Skeletal muscle tissue (tissue), 4 donors: ENCODE results near the gene CDH15. TPM values are rescaled to one million over a fixed set of nuclear protein-coding genes. Genes with fewer than 3 reads are reported as not detected.
A peak's percentile ranks its signal among the peaks of the same experiment; 100 is the strongest.

Experiments used
- H3K27ac ChIP-seq: one replicate; pipeline ENCODE4 v1.7.0; 2013; ENCODE audit warnings: mild to moderate bottlenecking, low read depth, low read length, inconsistent platforms
- H3K27me3 ChIP-seq, 3 donors: one replicate each; pipeline ENCODE4 v1.7.0; 2013; ENCODE audit warnings: low read length in 3 of 3; ENCODE audit not compliant: control insufficient read depth in 3 of 3, insufficient read depth in 3 of 3
- H3K36me3 ChIP-seq, 3 donors: one replicate each; pipeline ENCODE4 v1.7.0; 2013; ENCODE audit warnings: low read length in 3 of 3; ENCODE audit not compliant: control insufficient read depth in 3 of 3, insufficient read depth in 3 of 3
- H3K4me1 ChIP-seq, 3 donors: one replicate each; pipeline ENCODE4 v1.7.0; 2013; ENCODE audit warnings: low read length in 3 of 3, mild to moderate bottlenecking in 3 of 3; ENCODE audit not compliant: control insufficient read depth in 3 of 3, insufficient read depth in 3 of 3
- H3K4me3 ChIP-seq, 3 donors: one replicate each; pipeline ENCODE4 v1.7.0; 2013; ENCODE audit warnings: low read length in 3 of 3
- H3K9ac ChIP-seq, 3 donors: one replicate each; pipeline ENCODE4 v1.7.0; 2013; ENCODE audit warnings: low read length in 3 of 3, mild to moderate bottlenecking in 3 of 3, moderate library complexity in 2 of 3, low read depth in 1 of 3
- H3K9me3 ChIP-seq, 3 donors: one replicate each; pipeline ENCODE4 v1.7.0; 2013; ENCODE audit warnings: low read length in 3 of 3; ENCODE audit not compliant: control insufficient read depth in 3 of 3
- total RNA-seq: library from RNA; depleted of rRNA; stranded (reverse); fragments of >200 nt; gene quantifications from one replicate; pipeline ENCODE4 v1.2.3, GENCODE V29; 2014
- donor health status: Osteomylitis.

The CDH15 gene
- total RNA-seq, 1 donor from 2014 or later = 124 TPM

DNA sequence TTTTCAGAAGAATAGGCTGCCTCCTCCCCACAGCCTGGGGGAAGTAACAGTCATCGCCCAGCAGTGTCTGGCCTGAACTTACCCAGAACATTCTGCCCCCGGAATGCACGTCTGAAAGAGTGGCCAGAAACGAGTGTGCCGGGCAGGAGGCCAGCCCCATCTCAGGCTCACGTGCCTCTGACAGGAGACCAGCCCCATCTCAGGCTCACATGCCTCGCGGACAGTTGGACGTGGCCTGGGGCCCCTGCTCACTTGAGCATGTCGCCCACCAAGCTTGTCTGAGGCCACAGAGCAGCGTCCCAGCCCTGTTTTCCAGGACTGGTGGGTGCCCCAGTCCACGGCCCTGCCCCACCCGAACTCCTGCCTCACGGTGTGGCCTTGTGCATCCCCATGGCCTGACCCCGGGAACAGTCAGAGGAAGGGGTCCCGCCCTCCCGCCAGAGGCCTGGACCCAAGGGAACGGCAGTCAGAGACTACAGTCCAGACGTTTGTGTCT lies 16.3 kb upstream of the CDH15 start:
- Histone ChIP-seq H3K4me3 (no peak overlapping the region), H3K27ac (no peak overlapping the region), H3K4me1 (peaks cover 21 to 31% (median 24%) of the 10 kb centered on the region in 3 donors), H3K36me3 (peaks cover 6 to 17% (median 6%) of the 10 kb centered on the region in 3 donors), H3K27me3 (peaks cover 5 to 17% (median 13%) of the 10 kb centered on the region in 3 donors), H3K9me3 (no peaks in the 10 kb centered on the region), H3K9ac (no peak overlapping the region)

DNA sequence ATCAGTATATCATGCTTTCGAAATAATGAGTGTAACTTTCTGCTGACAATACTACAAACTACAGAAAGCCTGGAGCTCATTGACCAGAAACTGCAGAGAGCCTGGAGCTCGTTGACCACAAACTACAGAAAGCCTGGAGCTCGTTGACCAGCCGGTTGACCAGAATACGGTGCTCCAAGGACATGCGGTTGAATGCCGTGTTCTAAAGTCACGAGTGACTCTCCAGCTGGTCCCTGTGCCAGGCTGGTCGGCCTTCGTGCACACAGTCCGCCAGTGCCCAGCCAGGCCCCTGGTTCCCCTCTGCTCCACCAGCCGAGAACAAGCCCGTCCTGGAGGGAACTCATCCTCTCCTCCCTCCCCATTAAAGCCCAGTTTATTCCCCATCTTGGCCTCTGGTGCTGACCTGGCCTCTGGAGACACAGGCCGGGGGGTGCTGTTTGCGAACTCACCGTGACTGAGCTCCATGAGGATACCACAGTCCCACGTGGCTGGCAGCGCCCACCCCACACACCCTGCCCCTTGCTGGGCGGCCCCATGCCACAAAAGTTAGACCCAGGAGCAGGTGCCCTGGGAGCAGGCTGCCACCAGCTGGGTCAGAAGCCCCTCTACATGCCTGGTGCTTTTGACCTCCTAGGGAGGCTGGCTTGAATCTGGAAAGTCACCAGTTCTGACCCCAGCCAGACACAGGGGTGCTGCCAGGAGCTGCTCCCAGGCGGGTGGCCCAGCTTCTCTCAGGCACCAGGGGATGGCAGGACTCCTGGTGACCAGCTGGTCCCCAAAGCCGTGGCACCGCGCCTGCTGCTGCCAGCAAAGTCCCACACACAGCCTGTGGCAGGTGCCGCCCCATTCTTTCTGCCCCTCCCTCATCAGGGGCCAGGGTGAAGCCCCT lies 15.5 kb upstream of the CDH15 start:
- H3K27ac ChIP-seq = no peak overlapping the region
- H3K4me3 ChIP-seq = no peak overlapping the region
- H3K27me3 ChIP-seq = peaks cover 14 to 21% (median 18%) of the 10 kb centered on the region in 3 donors
- no peaks in the 10 kb centered on the region for H3K9me3 ChIP-seq
- H3K4me1 ChIP-seq = peaks cover 21 to 31% (median 24%) of the 10 kb centered on the region in 3 donors
- peak overlapping the region in 1 of 3 donors; percentile 45 for H3K9ac ChIP-seq
- H3K36me3 ChIP-seq = peaks cover 2 to 8% (median 5%) of the 10 kb centered on the region in 3 donors

DNA sequence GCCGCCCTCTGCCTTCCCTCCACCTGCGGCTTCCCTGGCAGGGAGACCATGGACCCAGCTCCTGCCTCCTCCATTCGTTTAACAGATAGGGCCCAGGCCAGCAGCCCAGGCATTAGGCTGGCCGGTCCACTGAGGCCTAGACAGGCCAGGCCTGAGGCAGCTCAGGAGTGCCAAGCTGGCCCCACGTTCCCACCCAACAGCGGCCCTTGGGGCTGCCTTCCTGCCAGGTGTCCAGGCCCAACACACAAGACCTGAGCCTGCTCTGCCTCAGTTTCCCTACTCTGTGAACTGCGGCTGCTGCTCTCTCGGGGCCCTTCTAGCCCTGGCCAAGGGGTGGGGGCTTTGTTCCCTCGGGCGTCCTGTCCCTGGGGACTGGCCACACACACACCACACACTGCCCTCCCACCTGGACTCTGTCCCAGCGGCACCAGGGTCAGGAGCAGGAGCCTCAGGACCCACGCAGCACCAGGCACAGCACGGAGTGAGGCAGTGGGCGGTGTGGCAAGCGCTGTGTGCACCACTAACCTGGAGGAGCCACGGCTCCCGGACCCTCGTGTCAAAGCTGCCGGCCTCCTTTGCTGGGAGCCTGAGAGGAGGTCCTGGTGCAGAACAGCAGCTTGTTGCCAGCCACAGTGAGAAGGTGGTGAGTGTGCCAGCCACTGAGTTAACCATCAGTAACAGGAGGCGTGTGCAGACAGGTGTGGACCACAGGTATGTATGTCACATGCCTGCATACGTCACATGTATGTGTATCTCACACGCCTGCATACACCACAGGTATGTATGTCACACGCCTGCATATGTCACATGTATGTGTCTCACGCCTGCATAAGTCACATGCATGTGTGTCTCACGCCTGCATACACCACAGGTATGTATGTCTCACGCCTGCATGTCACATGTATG lies 14.6 kb upstream of the CDH15 start:
- Histone ChIP-seq H3K9me3 (no peaks in the 10 kb centered on the region), H3K27ac (no peak overlapping the region)

DNA sequence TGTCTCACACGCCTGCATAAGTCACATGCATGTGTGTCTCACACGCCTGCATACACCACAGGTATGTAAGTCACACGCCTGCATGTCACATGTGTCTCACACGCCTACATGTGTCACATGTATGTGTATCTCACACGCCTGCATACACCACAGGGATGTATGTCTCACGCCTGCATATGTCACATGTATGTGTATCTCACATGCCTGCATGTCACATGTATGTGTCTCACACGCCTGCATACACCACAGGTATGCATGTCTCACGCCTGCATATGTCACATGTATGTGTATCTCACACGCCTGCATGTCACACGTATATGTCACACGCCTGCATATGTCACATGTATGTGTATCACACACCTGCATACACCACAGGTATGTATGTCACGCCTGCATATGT lies 13.8 kb upstream of the CDH15 start:
- Histone ChIP-seq H3K9me3 (no peaks in the 10 kb centered on the region), H3K27me3 (peaks cover 30 to 35% (median 35%) of the 10 kb centered on the region in 3 donors), H3K36me3 (no peaks in the 10 kb centered on the region), H3K9ac (no peak overlapping the region), H3K4me1 (peaks cover 21 to 31% (median 24%) of the 10 kb centered on the region in 3 donors), H3K27ac (no peak overlapping the region), H3K4me3 (no peak overlapping the region)

More for the DNA sequence above, 14.6 kb upstream of the CDH15 start:
- peak overlapping the region in 1 of 3 donors; percentile 45 for H3K9ac ChIP-seq
- H3K36me3 ChIP-seq = peaks cover under 1 to 2% (median 2%) of the 10 kb centered on the region in 3 donors
- H3K4me3 ChIP-seq = no peak overlapping the region
- peaks cover 22 to 30% (median 27%) of the 10 kb centered on the region in 3 donors for H3K27me3 ChIP-seq
- H3K4me1 ChIP-seq = peaks cover 21 to 31% (median 24%) of the 10 kb centered on the region in 3 donors

DNA sequence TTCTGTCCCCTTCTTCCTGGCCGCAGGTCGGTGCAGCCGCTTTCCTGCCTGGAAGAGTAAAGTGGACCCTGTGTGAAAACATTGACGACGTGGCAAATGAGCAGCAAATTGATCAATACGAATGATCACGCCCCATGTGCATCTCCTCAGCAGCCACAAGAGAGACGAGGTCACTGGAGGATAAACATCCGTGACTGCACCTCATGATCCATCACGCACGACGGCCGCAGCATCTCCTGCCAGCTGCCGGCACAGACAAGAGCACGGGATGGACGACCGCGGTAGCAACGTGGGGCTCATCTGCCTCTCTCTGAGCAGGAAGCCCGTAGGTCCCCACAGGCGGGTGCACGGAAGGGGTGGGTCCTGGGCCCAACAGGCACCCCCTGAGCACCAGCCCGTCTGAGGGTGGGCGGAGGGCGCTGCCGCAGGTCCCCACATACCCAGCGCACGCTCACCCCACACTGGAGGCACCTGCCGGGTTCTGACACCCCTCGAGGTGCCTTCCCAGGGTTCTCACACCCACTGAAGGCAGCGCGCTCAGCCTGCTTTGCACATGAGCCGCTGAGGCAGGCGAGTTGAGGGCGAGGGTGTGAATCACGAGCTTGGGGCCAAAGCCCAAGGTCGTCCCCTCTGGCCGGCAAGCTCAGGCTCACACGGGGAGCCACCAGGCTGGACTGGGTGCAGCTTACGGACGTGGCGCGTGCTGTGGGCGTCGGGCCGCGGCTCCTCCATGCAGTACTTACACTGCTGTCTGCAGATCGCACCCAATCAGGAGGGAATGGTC lies 12.3 kb upstream of the CDH15 start:
- Histone ChIP-seq H3K27me3 (peaks cover 35 to 42% (median 37%) of the 10 kb centered on the region in 3 donors), H3K9ac (no peak overlapping the region), H3K27ac (no peak overlapping the region), H3K9me3 (no peaks in the 10 kb centered on the region), H3K4me3 (no peak overlapping the region), H3K4me1 (peaks cover 21 to 31% (median 24%) of the 10 kb centered on the region in 3 donors), H3K36me3 (no peaks in the 10 kb centered on the region)

DNA sequence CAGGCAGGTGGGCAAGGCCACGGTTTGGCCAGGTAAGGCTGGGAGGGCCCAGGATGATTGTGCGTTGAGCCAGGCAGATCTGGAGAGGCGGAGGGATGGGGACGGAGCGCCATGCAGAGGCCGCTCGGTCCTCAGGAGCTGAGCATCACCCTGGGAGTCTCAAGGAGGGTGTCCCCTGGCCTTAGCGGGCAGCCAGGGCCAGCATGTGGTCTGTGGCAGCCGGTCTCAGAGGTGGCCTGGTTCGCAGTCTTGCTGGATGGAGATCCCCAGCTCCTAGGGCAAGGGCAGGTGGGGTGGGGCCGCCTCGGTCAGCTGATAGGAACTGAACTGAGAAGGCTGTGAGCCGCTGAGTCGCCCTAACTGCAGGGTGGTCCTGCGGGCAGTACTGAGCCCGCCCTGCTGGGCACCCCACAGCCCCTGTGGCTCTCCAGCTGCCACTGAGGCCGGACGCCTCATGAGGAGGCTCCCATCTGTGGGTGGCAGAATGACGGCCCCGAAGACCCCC lies 11.6 kb upstream of the CDH15 start:
- Histone ChIP-seq H3K36me3 (no peaks in the 10 kb centered on the region), H3K27ac (no peak overlapping the region), H3K9ac (no peak overlapping the region), H3K4me3 (no peak overlapping the region), H3K9me3 (no peaks in the 10 kb centered on the region), H3K4me1 (peaks cover 20 to 25% (median 21%) of the 10 kb centered on the region in 3 donors), H3K27me3 (peaks cover 35 to 48% (median 37%) of the 10 kb centered on the region in 3 donors)

DNA sequence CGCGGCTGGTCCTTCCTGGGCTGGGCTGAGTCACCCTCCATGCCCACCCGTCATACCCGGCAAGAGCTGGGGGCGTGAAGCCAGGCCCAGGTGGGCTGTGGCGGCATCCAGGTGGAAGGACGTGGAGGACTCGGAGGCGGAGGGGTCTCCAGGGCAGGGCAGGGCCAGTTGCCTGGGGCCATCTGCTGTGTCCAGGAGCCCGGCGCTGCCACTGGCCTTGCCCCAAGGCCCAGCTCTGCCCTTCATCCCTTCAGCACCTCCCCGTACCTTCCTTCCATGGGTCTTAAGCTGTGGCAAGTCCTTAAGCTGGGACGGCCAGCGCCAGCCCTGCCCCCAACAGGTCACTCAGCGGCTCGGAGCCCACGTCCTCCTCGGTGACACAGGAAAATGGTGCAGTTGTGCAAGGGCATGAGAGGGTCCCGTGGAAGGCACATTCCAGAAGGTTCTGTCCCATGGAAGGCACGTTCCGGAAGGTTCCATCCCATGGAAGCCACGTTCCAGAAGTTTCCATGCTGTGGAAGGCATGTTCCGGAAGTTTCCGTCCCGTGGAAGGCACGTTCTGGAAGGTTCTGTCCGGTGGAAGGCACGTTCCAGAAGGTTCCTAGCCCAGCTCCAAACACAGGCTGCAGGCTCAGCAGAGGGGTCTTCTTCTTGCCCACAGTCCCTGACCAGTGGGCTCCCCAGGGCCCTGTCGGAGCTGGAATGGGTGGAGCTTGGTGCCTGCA lies 10.4 kb upstream of the CDH15 start:
- no peak overlapping the region for H3K9ac ChIP-seq
- H3K36me3 ChIP-seq = no peaks in the 10 kb centered on the region
- no peak overlapping the region for H3K27ac ChIP-seq
- H3K4me1 ChIP-seq = peaks cover 9 to 13% (median 10%) of the 10 kb centered on the region in 3 donors
- peaks cover 29 to 51% (median 37%) of the 10 kb centered on the region in 3 donors for H3K27me3 ChIP-seq
- H3K4me3 ChIP-seq = no peak overlapping the region
- H3K9me3 ChIP-seq = no peaks in the 10 kb centered on the region

DNA sequence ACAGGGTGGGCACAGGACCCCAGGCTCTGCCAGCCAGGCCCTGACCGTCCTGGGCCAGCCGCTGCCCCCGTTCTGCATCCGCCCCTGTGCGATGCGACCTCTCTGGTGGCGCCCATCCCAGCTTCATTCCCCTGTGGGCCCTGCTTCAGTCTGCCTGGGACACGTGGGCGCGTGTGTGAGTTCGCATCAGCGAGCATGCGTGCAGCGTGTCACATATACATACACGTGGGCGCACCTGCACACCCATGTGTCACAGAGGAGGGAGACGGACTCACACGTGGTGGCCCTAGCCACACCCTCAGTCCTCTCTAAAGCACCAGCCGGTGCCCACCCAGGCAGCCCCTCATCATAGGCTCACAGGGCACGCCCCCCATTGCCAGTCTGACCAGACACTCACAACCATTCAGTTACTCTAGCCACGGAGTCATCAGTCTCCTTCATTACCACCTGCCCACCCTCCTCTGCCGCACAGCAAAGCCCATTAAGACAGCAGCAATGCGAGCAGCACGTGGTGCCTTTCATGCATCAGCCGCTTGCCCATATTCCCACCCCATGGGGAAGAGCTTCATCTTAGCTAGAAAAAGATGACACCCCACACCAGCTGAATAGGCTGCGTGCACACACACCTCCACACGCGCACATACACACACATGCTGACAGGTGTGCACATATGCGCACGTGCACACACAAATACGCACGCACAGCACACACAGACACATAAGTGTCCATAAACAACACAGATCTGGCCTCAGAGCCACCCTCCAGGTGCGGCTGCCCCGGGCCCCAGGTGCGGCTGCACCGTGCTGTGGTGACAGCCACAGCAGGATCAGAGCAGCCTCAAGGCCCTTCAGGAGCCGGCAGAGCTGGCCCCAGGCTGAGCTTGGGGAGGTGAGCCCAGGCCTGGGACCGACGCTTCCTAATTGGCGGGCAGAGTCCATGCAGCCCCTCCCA lies 9.5 kb upstream of the CDH15 start:
- peaks cover under 1 to 5% (median 1%) of the 10 kb centered on the region in 3 donors for H3K4me1 ChIP-seq
- H3K27ac ChIP-seq = no peak overlapping the region
- no peak overlapping the region for H3K9ac ChIP-seq
- peaks cover 25 to 52% (median 38%) of the 10 kb centered on the region in 3 donors for H3K27me3 ChIP-seq
- no peak overlapping the region for H3K4me3 ChIP-seq
- no peaks in the 10 kb centered on the region for H3K9me3 ChIP-seq
- H3K36me3 ChIP-seq = no peaks in the 10 kb centered on the region
